Measurements from ENCODE around the gene ETNPPL.

ETNPPL gene

GRCh38 chr4:108762559-108763225 lies at the start of gene ETNPPL:
Gene ETNPPL (minus strand): TSS chr4:108763053. CDS start chr4:108762898, 155 bp downstream.
- no peak for DNase-seq (ENCODE audit: low read depth)

- no peak for DNase-seq (ENCODE audit: low read depth)
Measured at GRCh38 chr4:108811486-108811885, 48.6 kb upstream of the ETNPPL start.

- no peak for DNase-seq (ENCODE audit: low read depth)
Measured at GRCh38 chr4:108810087-108810486, 47.2 kb upstream of the ETNPPL start.

GRCh38 chr4:108804648-108805273 lies 41.9 kb upstream of the ETNPPL start:
- no peak for DNase-seq (ENCODE audit: low read depth)

GRCh38 chr4:108799306-108799705 lies 36.5 kb upstream of the ETNPPL start:
- DNase-seq (ENCODE audit: low read depth): no peak

- no peak for DNase-seq (ENCODE audit: low read depth)
Measured at GRCh38 chr4:108796173-108796572, 33.3 kb upstream of the ETNPPL start.

GRCh38 chr4:108795733-108796132 lies 32.9 kb upstream of the ETNPPL start:
- DNase-seq (ENCODE audit: low read depth): no peak

GRCh38 chr4:108794136-108794535 lies 31.3 kb upstream of the ETNPPL start:
- no peak for DNase-seq (ENCODE audit: low read depth)

- no peak for DNase-seq (ENCODE audit: low read depth)
Measured at GRCh38 chr4:108793415-108793814, 30.6 kb upstream of the ETNPPL start.

GRCh38 chr4:108788731-108789130 lies 25.9 kb upstream of the ETNPPL start:
- no peak for DNase-seq (ENCODE audit: low read depth)

GRCh38 chr4:108787724-108788123 lies 24.9 kb upstream of the ETNPPL start:
- DNase-seq (ENCODE audit: low read depth): no peak

GRCh38 chr4:108787106-108787505 lies 24.3 kb upstream of the ETNPPL start:
- DNase-seq (ENCODE audit: low read depth): no peak

- no peak for DNase-seq (ENCODE audit: low read depth)
Measured at GRCh38 chr4:108786351-108786750, 23.5 kb upstream of the ETNPPL start.

- no peak for DNase-seq (ENCODE audit: low read depth)
Measured at GRCh38 chr4:108783665-108784463, 21.0 kb upstream of the ETNPPL start.

GRCh38 chr4:108779958-108780357 lies 17.1 kb upstream of the ETNPPL start:
- DNase-seq (ENCODE audit: low read depth): no peak

- DNase-seq (ENCODE audit: low read depth): no peak
Measured at GRCh38 chr4:108777388-108777787, 14.5 kb upstream of the ETNPPL start.

- DNase-seq (ENCODE audit: low read depth): no peak
Measured at GRCh38 chr4:108775921-108776320, 13.1 kb upstream of the ETNPPL start.

GRCh38 chr4:108774809-108775530 lies 12.1 kb upstream of the ETNPPL start:
- DNase-seq (ENCODE audit: low read depth): no peak

GRCh38 chr4:108772402-108772801 lies 9.5 kb upstream of the ETNPPL start:
- DNase-seq (ENCODE audit: low read depth): no peak

- no peak for DNase-seq (ENCODE audit: low read depth)
Measured at GRCh38 chr4:108766058-108766457, 3.2 kb upstream of the ETNPPL start.

GRCh38 chr4:108763986-108764385 lies 1.1 kb upstream of the ETNPPL start:
- no peak for DNase-seq (ENCODE audit: low read depth)

GRCh38 chr4:108763226-108763593 lies 357 bp upstream of the ETNPPL start:
- no peak for DNase-seq (ENCODE audit: low read depth)

Measured in stimulated activated CD4-positive, alpha-beta T cell treated with anti-CD3 and anti-CD28 coated beads, Interleukin-2, amount 100 ng/mL, for 4 hours (primary cell).